Small intestine (tissue), 7 donors: Measurements from ENCODE around the gene SLC1A4. TPM values are rescaled to one million over a fixed set of nuclear protein-coding genes. Genes with fewer than 3 reads are reported as not detected.

Source experiments
- DNase-seq, 2 donors: peaks; one replicate each; pipeline versions ENCODE4 v3.0.0 to v3.0.0-alpha.2; 2013
- FAIRE-seq: peaks from 2 replicates; lab custom pipeline; 2012; peaks lifted over from hg19 to GRCh38; lab: Jason Lieb, UNC
- H3K27ac ChIP-seq, 3 donors: one replicate each; pipeline ENCODE4 v1.5.1; 2013; ENCODE audit warnings: low read length in 2 of 3, mild to moderate bottlenecking in 2 of 3, control low read depth in 1 of 3, inconsistent platforms in 1 of 3, low read depth in 1 of 3, moderate library complexity in 1 of 3
- H3K27me3 ChIP-seq, 3 donors: one replicate each; pipeline ENCODE4 v1.6.1; 2013; ENCODE audit warnings: low read length in 3 of 3, inconsistent platforms in 1 of 3; ENCODE audit not compliant: control insufficient read depth in 3 of 3, insufficient read depth in 3 of 3
- H3K36me3 ChIP-seq, 3 donors: one replicate each; pipeline ENCODE4 v1.6.1; 2013; ENCODE audit warnings: low read length in 3 of 3, inconsistent platforms in 1 of 3, low read depth in 1 of 3, mild to moderate bottlenecking in 1 of 3, moderate library complexity in 1 of 3; ENCODE audit not compliant: control insufficient read depth in 3 of 3, insufficient read depth in 2 of 3
- H3K4me1 ChIP-seq, 3 donors: one replicate each; pipeline ENCODE4 v1.6.1; 2013; ENCODE audit warnings: low read length in 2 of 3, inconsistent platforms in 1 of 3, low read depth in 1 of 3, mild to moderate bottlenecking in 1 of 3, moderate library complexity in 1 of 3; ENCODE audit not compliant: control insufficient read depth in 3 of 3, insufficient read depth in 2 of 3
- H3K4me3 ChIP-seq, 3 donors: one replicate each; pipeline ENCODE4 v1.5.1; 2013; ENCODE audit warnings: low read length in 3 of 3, control low read depth in 1 of 3, inconsistent platforms in 1 of 3, low read depth in 1 of 3, mild to moderate bottlenecking in 1 of 3, moderate library complexity in 1 of 3
- H3K9me3 ChIP-seq, 2 donors: one replicate each; pipeline ENCODE4 v1.6.1; 2013; ENCODE audit warnings: low read depth in 1 of 2, low read length in 1 of 2; ENCODE audit not compliant: control insufficient read depth in 2 of 2, insufficient read depth in 1 of 2
- WGBS, 3 donors: extraction: QIAGEN DNeasy Blood & Tissue Kit; methylation state at CpG; one replicate each; pipeline ENCODE4 v1.1.7; 2013; 5-methylcytosine and 5-hydroxymethylcytosine counted together
- polyA plus RNA-seq, 4 donors: library from polyadenylated mRNA; stranded (reverse) in 3 of 4; unstranded in 1 of 4; fragments of 200-250 nt in 3 of 4; fragments of 120-200 nt in 1 of 4; gene quantifications; one replicate each; pipeline versions ENCODE4 v1.2.1 to v1.2.3, GENCODE V29; 2013
- donor health status: healthy with polysubstance abuse.
- donor health status: control.
- donor health status: control.
- donor health status: Bipolar disorder and iron deficiency.
- donor health status: healthy.

SLC1A4 gene
- polyA plus RNA-seq, 4 donors: 0.67 to 18.7 (median 3.9) TPM

DNA sequence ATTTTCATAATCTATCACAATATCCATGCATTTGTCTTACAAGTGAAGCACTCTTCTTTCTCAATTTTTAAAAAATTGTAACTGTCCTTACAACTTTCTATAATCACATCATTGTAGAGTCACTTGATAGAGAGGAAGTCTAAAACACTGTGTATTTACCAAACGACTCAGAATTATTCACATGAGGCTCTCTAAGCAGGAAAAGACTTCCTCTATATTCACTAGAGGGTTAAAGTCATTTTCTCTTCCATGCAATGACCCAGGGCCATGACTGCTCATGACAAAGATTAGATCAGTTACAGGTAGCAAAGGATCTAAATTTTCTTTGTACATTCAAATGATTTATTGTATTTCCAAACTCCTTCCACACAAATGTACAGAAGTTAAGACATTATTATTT is 9.0 kb upstream of the SLC1A4 start:
- Histone ChIP-seq H3K4me1 (no peaks in the 10 kb centered on the region), H3K4me3 (no peak overlapping the region), H3K27ac (no peak overlapping the region), H3K9me3 (no peaks in the 10 kb centered on the region), H3K36me3 (no peaks in the 10 kb centered on the region), H3K27me3 (no peaks in the 10 kb centered on the region)
- 34 to 59% (median 37%) methylated on average over 1 of the region's 1 CpG for WGBS, 3 donors
- no peak for FAIRE-seq
- DNase-seq: no peak

- FAIRE-seq (no peak), DNase-seq (no peak)
- 54 to 74% (median 59%) methylated on average over 2 of the region's 2 CpGs for WGBS, 3 donors
- no peaks in the 10 kb centered on the region for H3K27me3 ChIP-seq
- no peak overlapping the region for H3K4me3 ChIP-seq
- H3K4me1 ChIP-seq: peaks cover 0 to 5% (median 3%) of the 10 kb centered on the region in 3 donors
- H3K9me3 ChIP-seq: no peaks in the 10 kb centered on the region
- no peak overlapping the region for H3K27ac ChIP-seq
- no peaks in the 10 kb centered on the region for H3K36me3 ChIP-seq
Measured at GRCh38 chr2:64982311-64982857, 6.8 kb upstream of the SLC1A4 start.

DNA sequence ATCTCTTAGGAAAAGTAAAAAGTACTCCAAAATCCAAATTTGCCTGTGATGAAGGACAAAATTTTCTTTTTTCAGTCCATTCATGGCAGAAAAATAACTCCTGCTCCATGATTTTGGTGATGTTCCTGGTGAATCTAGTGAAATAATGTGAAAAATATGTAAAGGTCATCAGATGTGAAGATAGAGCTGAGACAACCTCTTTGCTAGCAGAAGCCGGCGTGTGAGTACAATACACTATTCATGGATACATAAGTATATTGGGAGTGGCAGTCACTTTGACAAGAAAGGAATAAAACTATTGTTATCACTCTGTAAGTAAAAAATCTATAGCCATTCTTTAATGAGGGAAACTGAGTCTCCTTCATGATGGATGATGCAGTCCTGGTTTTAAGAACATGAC is 6.3 kb upstream of the SLC1A4 start:
- 84 to 88% (median 85%) methylated on average over 2 of the region's 2 CpGs for WGBS, 3 donors
- Histone ChIP-seq H3K27ac (no peak overlapping the region), H3K9me3 (no peaks in the 10 kb centered on the region), H3K36me3 (no peaks in the 10 kb centered on the region), H3K27me3 (no peaks in the 10 kb centered on the region), H3K4me1 (peaks cover 0 to 5% (median 4%) of the 10 kb centered on the region in 3 donors), H3K4me3 (no peak overlapping the region)
- FAIRE-seq (no peak), DNase-seq (no peak)

DNA sequence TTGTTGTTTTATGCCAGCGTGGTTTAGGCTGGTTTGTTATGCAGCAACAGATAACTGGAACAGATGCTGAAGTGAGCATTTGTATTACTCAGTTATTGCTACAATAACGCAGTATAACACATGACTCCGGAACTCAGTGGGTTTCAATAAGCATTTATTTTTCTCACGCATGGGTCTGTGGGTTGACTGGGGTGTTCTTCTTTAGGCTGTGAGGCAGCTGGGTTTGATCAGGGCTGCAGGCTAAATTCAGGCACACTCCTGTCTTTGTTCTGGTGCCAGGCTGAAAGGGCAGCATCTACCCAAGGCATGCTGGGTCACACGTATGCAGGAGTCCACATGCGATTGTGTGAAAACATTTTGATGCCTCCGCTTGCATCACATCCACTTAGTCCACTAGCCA is 3.8 kb upstream of the SLC1A4 start:
- peaks cover 0 to 10% (median 5%) of the 10 kb centered on the region in 3 donors for H3K4me1 ChIP-seq
- no peak overlapping the region for H3K27ac ChIP-seq
- DNase-seq (no peak), FAIRE-seq (no peak)
- no peaks in the 10 kb centered on the region for H3K9me3 ChIP-seq
- H3K36me3 ChIP-seq: no peaks in the 10 kb centered on the region
- peaks cover 0 to 7% (median 0%) of the 10 kb centered on the region in 3 donors for H3K27me3 ChIP-seq
- 83 to 93% (median 87%) methylated on average over 7 of the region's 7 CpGs for WGBS, 3 donors
- H3K4me3 ChIP-seq: no peak overlapping the region

- Histone ChIP-seq H3K27ac (peak overlapping the region in 1 of 3 donors; percentile 74), H3K9me3 (no peaks in the 10 kb centered on the region), H3K4me3 (peak overlapping the region in 1 of 3 donors; percentile 19), H3K4me1 (peaks cover 1 to 12% (median 10%) of the 10 kb centered on the region in 3 donors), H3K27me3 (peaks cover 0 to 12% (median 0%) of the 10 kb centered on the region in 3 donors), H3K36me3 (no peaks in the 10 kb centered on the region)
- FAIRE-seq: no peak
- peak in 1 of 2 donors; percentile 62 for DNase-seq
- WGBS, 3 donors: 19 to 32% (median 26%) methylated on average over 6 of the region's 6 CpGs
Measured at GRCh38 chr2:64987001-64987955, 1.9 kb upstream of the SLC1A4 start.

DNA sequence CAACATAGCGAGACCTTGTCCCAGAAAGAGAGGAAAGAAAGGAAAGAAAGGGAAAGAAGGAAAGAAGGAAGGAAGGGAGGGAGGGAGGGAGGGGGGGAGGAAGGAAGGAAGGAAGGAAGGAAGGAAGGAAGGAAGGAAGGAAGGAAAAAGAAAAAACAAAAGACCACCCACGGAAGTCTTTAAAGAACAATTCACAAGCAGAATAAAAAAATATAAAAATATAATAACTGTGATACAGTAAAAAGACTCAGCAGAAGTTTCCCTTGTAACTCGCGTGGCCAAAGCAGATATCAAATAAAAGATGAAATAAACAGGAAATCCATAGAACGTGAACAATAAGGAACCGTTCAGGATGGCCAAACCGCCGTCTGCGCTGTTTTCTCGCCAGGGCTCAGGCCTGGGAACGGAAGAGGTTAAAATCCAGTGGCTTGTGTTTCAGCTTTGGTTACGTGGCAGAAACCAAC is 1.2 kb upstream of the SLC1A4 start:
- H3K36me3 ChIP-seq: no peaks in the 10 kb centered on the region
- WGBS, 3 donors: 3 to 6% (median 3%) methylated on average over 12 of the region's 12 CpGs
- peak overlapping the region; percentile 18 to 69 (median 57) for H3K4me3 ChIP-seq
- DNase-seq: no peak
- peaks cover 0 to 12% (median 0%) of the 10 kb centered on the region in 3 donors for H3K27me3 ChIP-seq
- H3K9me3 ChIP-seq: no peaks in the 10 kb centered on the region
- peaks cover 3 to 12% (median 10%) of the 10 kb centered on the region in 3 donors for H3K4me1 ChIP-seq
- H3K27ac ChIP-seq: peak overlapping the region; percentile 74 to 93 (median 81)
- no peak for FAIRE-seq

- H3K9me3 ChIP-seq: no peaks in the 10 kb centered on the region
- H3K4me3 ChIP-seq: peak overlapping the region; percentile 57 to 69 (median 65)
- H3K27ac ChIP-seq: peak overlapping the region; percentile 74 to 93 (median 81)
- H3K27me3 ChIP-seq: peaks cover 0 to 12% (median 0%) of the 10 kb centered on the region in 3 donors
- no peaks in the 10 kb centered on the region for H3K36me3 ChIP-seq
- H3K4me1 ChIP-seq: peaks cover 3 to 12% (median 10%) of the 10 kb centered on the region in 3 donors
- DNase-seq: peak; percentile 63 to 85
- WGBS, 3 donors: 0 to 1% (median 1%) methylated on average over 42 to 65 of the region's 65 CpGs
- FAIRE-seq: no peak
Measured at GRCh38 chr2:64988420-64989125, 626 bp upstream of the SLC1A4 start.
